NT2/D1 (cell line): ENCODE data around the gene ZNF286A.
"Not testable (repeated sequence)": the region's sequence is repeated elsewhere in the genome, so short reads cannot be mapped to it uniquely, and the experiment has no call there.

ENCODE experiments used
- SUZ12 ChIP-seq: IDR thresholded peaks from 2 replicates; pipeline ENCODE4 v1.6.1; 2011; ENCODE audit not compliant: insufficient read length, insufficient read depth; ENCODE audit errors: extremely low read depth
- YY1 ChIP-seq: IDR thresholded peaks from 2 replicates; pipeline ENCODE4 v1.6.1; 2011; ENCODE audit not compliant: insufficient read length, insufficient read depth

GRCh38 chr17:15699413-15699924 lies at the start of gene ZNF286A:
- TF ChIP-seq YY1, SUZ12: not testable (repeated sequence)
